HEK293 (cell line): ENCODE measurements around the gene WDFY2.
A peak's percentile ranks its signal among the peaks of the same experiment; 100 is the strongest.

ENCODE experiments used
- CTCF ChIA-PET: fragments of 350-600 bp; formaldehyde crosslinking; extraction: SDS; loops from one replicate; lab custom pipeline; 2021; ENCODE audit warnings: antibody characterized with exemption; lab: Yijun Ruan, JAX
- POLR2A ChIA-PET: fragments of 300-600 bp; formaldehyde crosslinking; extraction: SDS; loops from one replicate; lab custom pipeline; 2020; ENCODE audit warnings: antibody characterized with exemption, inconsistent platforms; lab: Yijun Ruan, JAX
- H3K27ac ChIP-seq: fragments of 200-500 bp; sonication (Bioruptor generic); 2 replicates; pipeline ENCODE4 v1.5.1; 2014; ENCODE audit warnings: low read depth, low read length, control low read depth, inconsistent platforms; ENCODE audit errors: extremely low read depth
- H3K36me3 ChIP-seq, 2 experiments: fragments of 200-500 bp in 1 of 2; sonication (Bioruptor generic) in 1 of 2; 1 replicate in 1 of 2; 2 replicates in 1 of 2; pipeline ENCODE4 v1.5.1; 2014 to 2017; ENCODE audit warnings: inconsistent platforms in 2 of 2, low read length in 2 of 2; ENCODE audit not compliant: control insufficient read depth in 2 of 2, insufficient read depth in 1 of 2
- H3K4me1 ChIP-seq: fragments of 200-500 bp; sonication (Bioruptor generic); 2 replicates; pipeline ENCODE4 v1.5.1; 2014; ENCODE audit warnings: mild to moderate bottlenecking, low read length, inconsistent platforms; ENCODE audit not compliant: control insufficient read depth, insufficient read depth
- H3K4me3 ChIP-seq: 2 replicates; pipeline ENCODE4 v1.5.1; 2011; ENCODE audit warnings: low read depth, mild to moderate bottlenecking, control low read depth, low read length, moderate library complexity
- H3K9me3 ChIP-seq: fragments of 200-500 bp; sonication (Bioruptor generic); 2 replicates; pipeline ENCODE4 v1.5.1; 2014; ENCODE audit warnings: low read depth, low read length, inconsistent platforms; ENCODE audit not compliant: control insufficient read depth, insufficient read depth
- EGR2 ChIP-seq: fragments of 450-650 bp; formaldehyde crosslinking; IDR thresholded peaks from 2 replicates; pipeline ENCODE4 v1.5.1; 2016; ENCODE audit warnings: low read depth, missing biosample characterization, missing genetic modification characterization
- ELK4 ChIP-seq: IDR thresholded peaks from 2 replicates; pipeline ENCODE4 v1.6.1; 2011; ENCODE audit warnings: mild to moderate bottlenecking, low read depth, low read length, borderline replicate concordance
- HIC1 ChIP-seq: fragments of 450-650 bp; formaldehyde crosslinking; IDR thresholded peaks from 2 replicates; pipeline ENCODE4 v1.5.1; 2016; ENCODE audit warnings: missing biosample characterization, missing genetic modification characterization
- IKZF3 ChIP-seq: fragments of 450-650 bp; IDR thresholded peaks from 2 replicates; pipeline ENCODE4 v1.5.0; 2018; ENCODE audit warnings: missing biosample characterization, mild to moderate bottlenecking, missing genetic modification characterization, moderate library complexity
- KLF1 ChIP-seq: fragments of 450-650 bp; formaldehyde crosslinking; IDR thresholded peaks from 2 replicates; pipeline ENCODE4 v1.5.1; 2016; ENCODE audit warnings: missing biosample characterization, missing genetic modification characterization
- MEIS1 ChIP-seq: sonication (generic); formaldehyde crosslinking; IDR thresholded peaks from 2 replicates; pipeline ENCODE4 v1.8.1; 2022; ENCODE audit warnings: missing genetic modification reagents, mild to moderate bottlenecking, borderline replicate concordance
- MZF1 ChIP-seq: fragments of 450-650 bp; formaldehyde crosslinking; IDR thresholded peaks from 2 replicates; pipeline ENCODE4 v1.5.1; 2017; ENCODE audit warnings: missing biosample characterization, missing genetic modification characterization, borderline replicate concordance
- OSR2 ChIP-seq: fragments of 450-650 bp; formaldehyde crosslinking; IDR thresholded peaks from 2 replicates; pipeline ENCODE4 v1.5.1; 2016; ENCODE audit warnings: missing biosample characterization, missing genetic modification characterization
- REST ChIP-seq: fragments of 450-650 bp; formaldehyde crosslinking; IDR thresholded peaks from 2 replicates; pipeline ENCODE4 v1.5.1; 2016; ENCODE audit warnings: missing biosample characterization, missing genetic modification characterization
- WT1 ChIP-seq: fragments of 450-650 bp; formaldehyde crosslinking; IDR thresholded peaks from 2 replicates; pipeline ENCODE4 v1.5.1; 2016; ENCODE audit warnings: missing biosample characterization, missing genetic modification characterization
- YY2 ChIP-seq: fragments of 450-650 bp; formaldehyde crosslinking; IDR thresholded peaks from 2 replicates; pipeline ENCODE4 v1.5.1; 2016; ENCODE audit warnings: missing biosample characterization, missing genetic modification characterization
- ZBTB20 ChIP-seq: fragments of 450-650 bp; formaldehyde crosslinking; IDR thresholded peaks from 2 replicates; pipeline ENCODE4 v1.5.1; 2016; ENCODE audit warnings: missing biosample characterization, missing genetic modification characterization
- ZBTB26 ChIP-seq: fragments of 450-650 bp; formaldehyde crosslinking; optimal IDR thresholded peaks from 2 replicates; pipeline ENCODE3; 2016; ENCODE audit warnings: missing biosample characterization, mild to moderate bottlenecking, missing genetic modification characterization
- ZBTB44 ChIP-seq: fragments of 450-650 bp; IDR thresholded peaks from 2 replicates; pipeline ENCODE4 v1.5.1; 2018; ENCODE audit warnings: missing biosample characterization, mild to moderate bottlenecking, missing genetic modification characterization
- ZBTB8A ChIP-seq: fragments of 450-650 bp; formaldehyde crosslinking; IDR thresholded peaks from 2 replicates; pipeline ENCODE4 v1.5.1; 2016; ENCODE audit warnings: missing biosample characterization, missing genetic modification characterization
- ZEB2 ChIP-seq: fragments of 450-650 bp; formaldehyde crosslinking; IDR thresholded peaks from 2 replicates; pipeline ENCODE4 v1.5.1; 2016; ENCODE audit warnings: missing biosample characterization, missing genetic modification characterization
- ZFP69B ChIP-seq: fragments of 450-650 bp; formaldehyde crosslinking; IDR thresholded peaks from 2 replicates; pipeline ENCODE4 v1.5.1; 2016; ENCODE audit warnings: missing biosample characterization, missing genetic modification characterization
- ZNF366 ChIP-seq: fragments of 450-650 bp; formaldehyde crosslinking; conservative IDR thresholded peaks from 2 replicates; pipeline ENCODE4 v1.5.1; 2016; ENCODE audit warnings: missing biosample characterization, missing genetic modification characterization
- ZNF37A ChIP-seq: fragments of 450-650 bp; IDR thresholded peaks from 2 replicates; pipeline ENCODE4 v1.5.1; 2018; ENCODE audit warnings: missing biosample characterization, missing genetic modification characterization
- ZNF549 ChIP-seq: fragments of 450-650 bp; IDR thresholded peaks from 2 replicates; pipeline ENCODE4 v1.5.1; 2018; ENCODE audit warnings: missing biosample characterization, missing genetic modification characterization, mild to moderate bottlenecking, inconsistent platforms, moderate library complexity
- ZNF670 ChIP-seq: fragments of 450-650 bp; formaldehyde crosslinking; IDR thresholded peaks from 2 replicates; pipeline ENCODE4 v1.5.1; 2016; ENCODE audit warnings: missing biosample characterization, missing genetic modification characterization, low read depth
- ZXDB ChIP-seq: fragments of 450-650 bp; formaldehyde crosslinking; IDR thresholded peaks from 2 replicates; pipeline ENCODE4 v1.5.1; 2016; ENCODE audit warnings: missing biosample characterization, missing genetic modification characterization

The WDFY2 gene

GRCh38 chr13:51643105-51643881, 59.0 kb downstream of the WDFY2 start:
- peaks cover 28% of the 10 kb centered on the region for H3K4me1 ChIP-seq
- CTCF ChIA-PET = no interaction called here
- POLR2A ChIA-PET = no interaction called here
- H3K27ac ChIP-seq = peak overlapping the region; percentile 58
- H3K9me3 ChIP-seq = no peaks in the 10 kb centered on the region
- H3K4me3 ChIP-seq = no peak overlapping the region
- no peak for TF ChIP-seq ELK4
- TF ChIP-seq OSR2 (tag by site-specific recombination) = peak; percentile 76
- TF ChIP-seq IKZF3 (tag by site-specific recombination) = peak; percentile 42
- TF ChIP-seq ZNF549 (tag by site-specific recombination) = no peak
- TF ChIP-seq MEIS1 (CRISPR knock-in tag) = no peak
- TF ChIP-seq REST (tag by site-specific recombination) = peak; percentile 76
- no peaks in the 10 kb centered on the region for H3K36me3 ChIP-seq

- H3K36me3 ChIP-seq = no peaks in the 10 kb centered on the region
- no peak overlapping the region for H3K27ac ChIP-seq
- POLR2A ChIA-PET = no interaction called here
- no peak overlapping the region for H3K4me3 ChIP-seq
- H3K4me1 ChIP-seq = peaks cover 25% of the 10 kb centered on the region
- H3K9me3 ChIP-seq = no peaks in the 10 kb centered on the region
- CTCF ChIA-PET = no interaction called here
- TF ChIP-seq EGR2 (tag by site-specific recombination) = no peak
- TF ChIP-seq ZBTB20 (tag by site-specific recombination) = no peak
- TF ChIP-seq ZBTB8A (tag by site-specific recombination) = no peak
- TF ChIP-seq ZNF670 (tag by site-specific recombination) = no peak
- TF ChIP-seq ZFP69B (tag by site-specific recombination) = peak; percentile 40; the same call in 1 of the 2 replicates
- TF ChIP-seq KLF1 (tag by site-specific recombination) = no peak
- peak; percentile 84 for TF ChIP-seq ZEB2
- TF ChIP-seq MZF1 (tag by site-specific recombination) = peak; percentile 86; the same call in 1 of the 2 replicates
- TF ChIP-seq ZBTB26 (tag by site-specific recombination) = no peak
- TF ChIP-seq ZBTB44 (tag by site-specific recombination) = peak; percentile 26; the same call in 1 of the 2 replicates
- TF ChIP-seq ZNF37A (tag by site-specific recombination) = no peak
- peak; percentile 79; the same call in 1 of the 2 replicates for TF ChIP-seq ZXDB (tag by site-specific recombination)
- TF ChIP-seq ZNF366 (tag by site-specific recombination) = peak; percentile 39; the same call in 1 of the 2 replicates
- no peak for TF ChIP-seq YY2
- peak; percentile 90 for TF ChIP-seq WT1 (tag by site-specific recombination)
- TF ChIP-seq HIC1 (tag by site-specific recombination) = peak; percentile 26; the same call in 1 of the 2 replicates
- peak; percentile 88 for TF ChIP-seq IKZF3 (tag by site-specific recombination)
Measured at GRCh38 chr13:51643882-51644281, 59.6 kb downstream of the WDFY2 start.
